SU-DHL-6 (cell line): ENCODE results near the gene PTPRG.

Experiments
- CTCF ChIP-seq: fragments of 200-600 bp; sonication (generic); IDR thresholded peaks from one replicate; pipeline ENCODE4 v1.5.1; 2017; ENCODE audit warnings: antibody characterized with exemption, mild to moderate bottlenecking, low read length, moderate library complexity; ENCODE audit not compliant: insufficient read depth, poor library complexity, severe bottlenecking
- EZH2phosphoT487 ChIP-seq: fragments of 200-600 bp; sonication (generic), shearing (Covaris generic); conservative IDR thresholded peaks from 2 replicates; pipeline ENCODE4 v1.6.1; 2018; ENCODE audit warnings: mild to moderate bottlenecking, antibody characterized with exemption, low read length, moderate library complexity, mixed read lengths

DNA sequence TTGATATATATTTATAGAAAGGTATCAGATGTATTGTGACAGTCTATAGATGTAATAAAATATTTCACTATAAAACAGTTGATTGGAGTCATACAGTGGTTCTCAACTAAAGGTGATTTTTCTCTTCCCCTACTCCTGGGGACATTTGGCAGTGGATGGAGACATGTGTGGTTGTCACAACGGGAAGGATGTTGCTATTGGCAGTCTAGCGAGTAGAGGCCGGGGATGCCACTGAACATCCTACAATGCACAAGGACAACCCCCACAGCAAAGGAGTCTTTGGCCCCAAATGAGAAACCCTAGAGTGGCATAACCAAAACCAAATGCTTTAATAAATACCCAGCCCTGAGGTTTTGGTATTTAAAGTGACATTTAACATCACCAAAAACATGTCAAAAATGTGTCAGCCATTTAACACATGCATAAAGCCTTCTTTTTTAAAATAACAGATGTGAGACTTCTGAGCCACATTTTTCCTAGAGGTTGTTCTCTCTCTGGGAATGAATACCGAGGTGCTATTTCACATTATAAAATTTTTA is 367.5 kb downstream of the PTPRG start:
- TF ChIP-seq CTCF (no peak), EZH2phosphoT487 (no peak)
